Ascending aorta (tissue), 2 donors: Measurements from ENCODE around the gene ZNF771. TPM values are rescaled to one million over a fixed set of nuclear protein-coding genes. Genes with fewer than 3 reads are reported as not detected.

Experiments
- DNase-seq, 2 donors: peaks; one replicate each; pipeline ENCODE4 v3.0.0-alpha.2; 2019; ENCODE audit warnings: low spot score in 2 of 2
- H3K27ac ChIP-seq, 2 donors: fragments of 200-600 bp; sonication (generic); one replicate each; pipeline ENCODE4 v1.5.1; 2016 to 2017; ENCODE audit warnings: mild to moderate bottlenecking in 1 of 2
- H3K27me3 ChIP-seq: fragments of 200-600 bp; sonication (generic); one replicate; pipeline ENCODE4 v1.5.1; 2017
- H3K36me3 ChIP-seq, 2 donors: fragments of 200-600 bp; sonication (generic); one replicate each; pipeline ENCODE4 v1.5.1; 2016
- H3K4me1 ChIP-seq, 2 donors: fragments of 200-600 bp; sonication (generic); one replicate each; pipeline ENCODE4 v1.5.1; 2016 to 2017; ENCODE audit warnings: mild to moderate bottlenecking in 1 of 2
- H3K4me3 ChIP-seq, 2 donors: fragments of 200-600 bp; sonication (generic); one replicate each; pipeline ENCODE4 v1.5.1; 2016 to 2017; ENCODE audit warnings: mild to moderate bottlenecking in 1 of 2
- H3K9me3 ChIP-seq, 2 donors: fragments of 200-600 bp; sonication (generic); one replicate each; pipeline ENCODE4 v1.5.1; 2016
- intact Hi-C: fragments of 100-400 bp; cut with DNase I; formaldehyde crosslinking; loops from one replicate; pipeline ENCODE4 v1.15.1; 2023
- total RNA-seq: library from RNA; depleted of rRNA; stranded (reverse); fragments of >200 nt; gene quantifications from one replicate; pipeline ENCODE4 v1.1.0, GENCODE V29; 2016
- TF ChIP-seq, protein P1 (sequence below), 3 experiments: fragments of 200-600 bp in 2 of 3; fragments of 450-650 bp in 1 of 3; sonication (generic) in 2 of 3; IDR thresholded peaks; one replicate each; pipeline ENCODE4 v1.5.1; 2016 to 2019; ENCODE audit warnings: antibody characterized with exemption in 3 of 3, mild to moderate bottlenecking in 1 of 3, moderate library complexity in 1 of 3

The ZNF771 gene
- total RNA-seq, 1 donor from 2014 or later, result 49.6 TPM

DNA sequence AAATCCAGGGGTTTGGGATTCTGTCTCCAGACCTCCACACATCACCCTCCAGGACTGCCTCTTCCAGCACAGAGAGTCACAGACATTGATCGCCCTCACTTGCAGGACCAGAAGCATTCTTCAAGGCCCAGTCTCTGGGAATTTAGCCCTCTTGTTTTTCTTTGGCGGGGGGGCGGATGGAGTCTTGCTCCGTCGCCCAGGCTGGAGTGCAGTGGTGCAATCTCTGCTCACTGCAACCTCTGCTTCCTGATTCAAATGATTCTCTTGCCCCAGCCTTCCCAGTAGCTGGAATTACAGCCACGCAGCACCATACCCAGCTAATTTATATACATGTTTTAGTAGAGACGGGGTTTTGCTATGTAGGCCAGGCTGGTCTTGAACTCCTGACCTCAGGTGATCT is 56.7 kb downstream of the ZNF771 start:
- no peak overlapping the region for H3K4me3 ChIP-seq
- TF ChIP-seq, protein P1, sequence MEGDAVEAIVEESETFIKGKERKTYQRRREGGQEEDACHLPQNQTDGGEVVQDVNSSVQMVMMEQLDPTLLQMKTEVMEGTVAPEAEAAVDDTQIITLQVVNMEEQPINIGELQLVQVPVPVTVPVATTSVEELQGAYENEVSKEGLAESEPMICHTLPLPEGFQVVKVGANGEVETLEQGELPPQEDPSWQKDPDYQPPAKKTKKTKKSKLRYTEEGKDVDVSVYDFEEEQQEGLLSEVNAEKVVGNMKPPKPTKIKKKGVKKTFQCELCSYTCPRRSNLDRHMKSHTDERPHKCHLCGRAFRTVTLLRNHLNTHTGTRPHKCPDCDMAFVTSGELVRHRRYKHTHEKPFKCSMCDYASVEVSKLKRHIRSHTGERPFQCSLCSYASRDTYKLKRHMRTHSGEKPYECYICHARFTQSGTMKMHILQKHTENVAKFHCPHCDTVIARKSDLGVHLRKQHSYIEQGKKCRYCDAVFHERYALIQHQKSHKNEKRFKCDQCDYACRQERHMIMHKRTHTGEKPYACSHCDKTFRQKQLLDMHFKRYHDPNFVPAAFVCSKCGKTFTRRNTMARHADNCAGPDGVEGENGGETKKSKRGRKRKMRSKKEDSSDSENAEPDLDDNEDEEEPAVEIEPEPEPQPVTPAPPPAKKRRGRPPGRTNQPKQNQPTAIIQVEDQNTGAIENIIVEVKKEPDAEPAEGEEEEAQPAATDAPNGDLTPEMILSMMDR (IDR thresholded peaks at IDR 0.05), result no peak
- DNase-seq, result no peak
- H3K27me3 ChIP-seq, result no peaks in the 10 kb centered on the region
- no peak overlapping the region for H3K27ac ChIP-seq
- no peaks in the 10 kb centered on the region for H3K9me3 ChIP-seq
- H3K36me3 ChIP-seq, result no peaks in the 10 kb centered on the region
- no peaks in the 10 kb centered on the region for H3K4me1 ChIP-seq
- intact Hi-C loops, result no loop called here

Other genes starting within 250 kb of the ZNF771 start
- 69.4 TPM for gene CORO1A, start 224.0 kb upstream of the ZNF771 start, total RNA-seq
- 643 TPM for gene BOLA2B, start 213.9 kb upstream of the ZNF771 start, total RNA-seq
- gene SLX1A, start 213.7 kb upstream of the ZNF771 start, total RNA-seq, result 44.6 TPM
- 14.8 TPM for gene SULT1A3, start 208.4 kb upstream of the ZNF771 start, total RNA-seq
- 1.3 TPM for gene NPIPB13, start 159.1 kb upstream of the ZNF771 start, total RNA-seq
- 15.1 TPM for gene CD2BP2, start 52.3 kb upstream of the ZNF771 start, total RNA-seq
- 20.9 TPM for gene TBC1D10B, start 37.1 kb upstream of the ZNF771 start, total RNA-seq
- not detected for gene MYL11, start 32.8 kb upstream of the ZNF771 start, total RNA-seq
- gene SEPTIN1, start 25.0 kb upstream of the ZNF771 start, total RNA-seq, result not detected
- gene ZNF48, start 12.2 kb upstream of the ZNF771 start, total RNA-seq, result 25.1 TPM
- 7.2 TPM for gene DCTPP1, start 22.4 kb downstream of the ZNF771 start, total RNA-seq
- 22.8 TPM for gene SEPHS2, start 38.3 kb downstream of the ZNF771 start, total RNA-seq
- 0.11 TPM for gene ITGAL, start 65.1 kb downstream of the ZNF771 start, total RNA-seq
- 18.9 TPM for gene ZNF768, start 119.0 kb downstream of the ZNF771 start, total RNA-seq
- gene ZNF747, start 127.3 kb downstream of the ZNF771 start, total RNA-seq, result 19.6 TPM
- gene ZNF764, start 150.8 kb downstream of the ZNF771 start, total RNA-seq, result 10.9 TPM
- 11.3 TPM for gene ZNF688, start 164.1 kb downstream of the ZNF771 start, total RNA-seq
- 12.1 TPM for gene ZNF785, start 178.1 kb downstream of the ZNF771 start, total RNA-seq
- 7.0 TPM for gene ZNF689, start 202.8 kb downstream of the ZNF771 start, total RNA-seq
- 124 TPM for gene PRR14, start 243.4 kb downstream of the ZNF771 start, total RNA-seq